SK-N-SH (cell line): ENCODE data around the gene ANKS6. TPM values are rescaled to one million over a fixed set of nuclear protein-coding genes. Genes with fewer than 3 reads are reported as not detected.

Experiments used
- CTCF ChIA-PET: fragments of 300-600, 350-600 bp; formaldehyde crosslinking; extraction: SDS; loops from one replicate; lab custom pipeline; 2021; lab: Yijun Ruan, JAX
- POLR2A ChIA-PET: fragments of 350-600 bp; sonication (Branson Sonifier 250); formaldehyde crosslinking; extraction: SDS; loops from one replicate; lab custom pipeline; 2020; ENCODE audit warnings: antibody characterized with exemption, inconsistent platforms; lab: Yijun Ruan, JAX
- DNase-seq: peaks from one replicate; pipeline ENCODE4 v3.0.0; 2012
- H2AFZ ChIP-seq: fragments of 200-600 bp; sonication (generic); 2 replicates; pipeline ENCODE4 v1.8.1; 2016; ENCODE audit warnings: antibody characterized with exemption, mild to moderate bottlenecking, low read depth
- H3F3A ChIP-seq: fragments of 200-600 bp; sonication (generic); replicated peaks from 2 replicates; pipeline ENCODE3; 2016; ENCODE audit warnings: antibody characterized with exemption, mild to moderate bottlenecking; ENCODE audit not compliant: insufficient read depth
- H3K27ac ChIP-seq, 2 experiments: fragments of 200-500 bp in 1 of 2; fragments of 200-600 bp in 1 of 2; sonication (Bioruptor generic) in 1 of 2; sonication (generic), shearing (Covaris generic) in 1 of 2; 2 replicates each; pipeline versions ENCODE4 v1.5.1 to v1.6.1; 2014 to 2016; ENCODE audit warnings: low read depth in 2 of 2, inconsistent platforms in 1 of 2, low read length in 1 of 2, mild to moderate bottlenecking in 1 of 2, mixed read lengths in 1 of 2
- H3K27me3 ChIP-seq: fragments of 200-600 bp; sonication (generic), shearing (Covaris generic); 2 replicates; pipeline ENCODE4 v1.6.1; 2016; ENCODE audit warnings: mixed run types; ENCODE audit not compliant: insufficient read depth
- H3K36me3 ChIP-seq, 2 experiments: fragments of 200-500 bp in 1 of 2; fragments of 200-600 bp in 1 of 2; sonication (Bioruptor generic) in 1 of 2; sonication (generic) in 1 of 2; replicated peaks in 1 of 2; 2 replicates each; pipeline versions ENCODE3 to v1.5.1; 2014 to 2016; ENCODE audit warnings: low read length in 1 of 2, mild to moderate bottlenecking in 1 of 2; ENCODE audit not compliant: insufficient read depth in 2 of 2, control insufficient read depth in 1 of 2
- H3K4me1 ChIP-seq, 2 experiments: fragments of 200-500 bp in 1 of 2; fragments of 200-600 bp in 1 of 2; sonication (Bioruptor generic) in 1 of 2; sonication (generic), shearing (Covaris generic) in 1 of 2; 2 replicates each; pipeline versions ENCODE4 v1.5.1 to v1.6.1; 2014 to 2016; ENCODE audit warnings: low read depth in 1 of 2, low read length in 1 of 2, mixed run types in 1 of 2; ENCODE audit not compliant: insufficient read depth in 2 of 2, control insufficient read depth in 1 of 2
- H3K4me2 ChIP-seq: fragments of 200-600 bp; sonication (generic), shearing (Covaris generic); 2 replicates; pipeline ENCODE4 v1.6.1; 2017; ENCODE audit warnings: mixed run types
- H3K4me3 ChIP-seq, 2 experiments: fragments of 200-500 bp in 1 of 2; fragments of 200-600 bp in 1 of 2; sonication (Bioruptor generic) in 1 of 2; sonication (generic), shearing (Covaris generic) in 1 of 2; 2 replicates each; pipeline versions ENCODE4 v1.5.1 to v1.8.1; 2014 to 2016; ENCODE audit warnings: low read depth in 2 of 2, inconsistent platforms in 1 of 2, low read length in 1 of 2, mild to moderate bottlenecking in 1 of 2, mixed read lengths in 1 of 2, moderate library complexity in 1 of 2
- H3K79me2 ChIP-seq: fragments of 200-600 bp; sonication (generic); 2 replicates; pipeline ENCODE4 v1.8.1; 2017; ENCODE audit warnings: mild to moderate bottlenecking; ENCODE audit not compliant: insufficient read depth
- H3K9ac ChIP-seq: fragments of 200-600 bp; sonication (generic); 2 replicates; pipeline ENCODE4 v1.6.1; 2017; ENCODE audit warnings: mixed run types
- H3K9me2 ChIP-seq: fragments of 200-600 bp; sonication (generic); 2 replicates; pipeline ENCODE4 v1.6.1; 2017; ENCODE audit warnings: mixed run types
- H3K9me3 ChIP-seq: fragments of 200-600 bp; sonication (generic); 2 replicates; pipeline ENCODE4 v1.6.1; 2017; ENCODE audit warnings: mixed run types, mild to moderate bottlenecking, moderate library complexity
- H4K20me1 ChIP-seq: fragments of 200-600 bp; sonication (generic); 2 replicates; pipeline ENCODE4 v1.6.1; 2017; ENCODE audit warnings: mild to moderate bottlenecking, mixed run types; ENCODE audit not compliant: insufficient read depth
- CHD2 ChIP-seq: fragments of 150-350 bp; IDR thresholded peaks from 2 replicates; pipeline ENCODE4 v1.6.1; 2018; ENCODE audit warnings: low read length; ENCODE audit not compliant: partially characterized antibody
- EP300 ChIP-seq, 2 experiments: IDR thresholded peaks; 2 replicates each; pipeline versions ENCODE4 v1.4.0 to v1.6.1; 2012; ENCODE audit warnings: borderline replicate concordance in 1 of 2, low read depth in 1 of 2, low read length in 1 of 2
- EZH2phosphoT487 ChIP-seq: fragments of 200-600 bp; sonication (generic); IDR thresholded peaks from 2 replicates; pipeline ENCODE4 v1.6.1; 2017; ENCODE audit warnings: low read depth, mixed run types, mild to moderate bottlenecking, antibody characterized with exemption, moderate library complexity, borderline replicate concordance
- GABPA ChIP-seq: IDR thresholded peaks from 2 replicates; pipeline ENCODE4 v1.4.0; 2012; ENCODE audit warnings: low read depth, mild to moderate bottlenecking
- PBX3 ChIP-seq: IDR thresholded peaks from 2 replicates; pipeline ENCODE4; 2012
- RAD21 ChIP-seq: IDR thresholded peaks from 2 replicates; pipeline ENCODE4 v1.6.1; 2012; ENCODE audit warnings: mild to moderate bottlenecking, low read length
- RCOR1 ChIP-seq: fragments of 150-350 bp; IDR thresholded peaks from 2 replicates; pipeline ENCODE4 v1.6.1; 2017; ENCODE audit warnings: antibody characterized with exemption, low read length
- RFX5 ChIP-seq: IDR thresholded peaks from 2 replicates; pipeline ENCODE4 v1.6.1; 2012; ENCODE audit warnings: mild to moderate bottlenecking, improper control_type of control experiment, low read length
- RXRA ChIP-seq: IDR thresholded peaks from 2 replicates; pipeline ENCODE4 v1.4.0; 2012; ENCODE audit warnings: low read depth, mild to moderate bottlenecking, borderline replicate concordance
- SMC3 ChIP-seq: IDR thresholded peaks from 2 replicates; pipeline ENCODE4 v1.6.1; 2012; ENCODE audit warnings: low read depth, low read length, improper control_type of control experiment
- TEAD4 ChIP-seq: IDR thresholded peaks from 2 replicates; pipeline ENCODE4 v1.4.0; 2012; ENCODE audit warnings: mild to moderate bottlenecking, borderline replicate concordance; ENCODE audit not compliant: insufficient read depth
- WGBS: methylation state at CpG from one replicate; pipeline ENCODE4 v1.1.6; 2017; ENCODE audit warnings: low lambda C conversion rate; 5-methylcytosine and 5-hydroxymethylcytosine counted together
- polyA plus RNA-seq, 3 experiments: library from polyadenylated mRNA; depleted of rRNA; stranded (reverse); fragments of >200 nt; gene quantifications; 2 replicates each; pipeline ENCODE4 v1.2.3, GENCODE V29; 2012

ANKS6 gene
- polyA plus RNA-seq, 1 of the 3 experiments (the other 2 are of a cell fraction): 29.3 TPM

GRCh38 chr9:98772364-98773155, 23.8 kb downstream of the ANKS6 start:
- POLR2A ChIA-PET: no interaction called here
- TF ChIP-seq RAD21 (no peak), RCOR1 (no peak), EP300 (IDR thresholded peaks at IDR 0.05; ENCODE audit: borderline replicate concordance in 1 of 2, low read depth in 1 of 2, low read length in 1 of 2) (no peak)
- TF ChIP-seq, all 33 proteins: peak for 0
- no peaks in the 10 kb centered on the region for H3K27me3 ChIP-seq
- peaks cover 24 to 36% of the 10 kb centered on the region in 2 experiments for H3K36me3 ChIP-seq
- CTCF ChIA-PET: interaction anchor here (3.8 to 12.1 kb wide), 2 partner anchors 24 to 457 kb away, joined by 34 to 198 read pairs; no protein-coding TSS in a partner anchor
- H3K27ac ChIP-seq: no peak overlapping the region
- H3K79me2 ChIP-seq: no peaks in the 10 kb centered on the region
- no peak for DNase-seq
- H3K9me2 ChIP-seq: no peaks in the 10 kb centered on the region
- H3K4me1 ChIP-seq: no peaks in the 10 kb centered on the region
- no peaks in the 10 kb centered on the region for H3F3A ChIP-seq
- WGBS: 91% methylated on average over 13 of the region's 13 CpGs
- H2AFZ ChIP-seq: no peak overlapping the region
- no peak overlapping the region for H3K9ac ChIP-seq
- H4K20me1 ChIP-seq: no peaks in the 10 kb centered on the region
- H3K9me3 ChIP-seq: no peaks in the 10 kb centered on the region
- no peak overlapping the region for H3K4me3 ChIP-seq
- no peak overlapping the region for H3K4me2 ChIP-seq

DNA sequence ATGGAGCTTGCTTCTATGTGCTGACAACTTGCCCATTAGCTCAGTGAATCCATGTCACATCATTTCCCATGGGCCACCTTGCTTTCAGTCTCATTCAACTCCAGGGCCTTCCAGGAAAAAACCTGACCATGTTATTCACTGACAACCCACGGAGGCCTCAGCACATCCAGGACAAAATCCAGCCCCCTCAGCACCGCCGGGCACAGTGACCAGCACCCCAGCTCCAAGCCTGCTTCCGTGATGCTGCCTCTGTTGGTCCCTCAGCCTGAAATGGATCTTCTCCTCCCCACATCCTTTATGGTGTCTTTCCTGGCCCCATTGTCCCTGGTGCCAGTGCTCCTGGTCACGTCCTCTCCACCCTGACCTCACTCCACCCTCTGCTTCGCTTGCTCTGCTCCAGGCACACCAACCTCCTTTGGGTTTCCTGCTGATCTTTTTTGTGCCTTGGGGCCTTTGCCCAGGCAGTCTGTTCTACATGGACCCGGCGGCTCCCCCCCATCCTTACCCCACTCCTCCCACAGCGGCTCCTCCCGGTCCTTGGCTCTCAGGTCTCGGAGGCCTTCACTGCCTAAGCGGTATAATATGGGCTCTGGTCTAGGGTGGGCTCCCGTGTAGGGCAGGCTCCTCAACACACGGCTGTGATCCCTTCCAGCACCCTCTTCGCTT, 25.0 kb downstream of the ANKS6 start:
- Histone ChIP-seq H3K4me1 (no peaks in the 10 kb centered on the region), H3K79me2 (no peaks in the 10 kb centered on the region), H3K9me2 (no peaks in the 10 kb centered on the region), H3F3A (no peaks in the 10 kb centered on the region), H3K36me3 (peaks cover 18 to 43% of the 10 kb centered on the region in 2 experiments), H3K27me3 (no peaks in the 10 kb centered on the region), H3K4me2 (no peak overlapping the region), H3K27ac (no peak overlapping the region), H3K9me3 (no peaks in the 10 kb centered on the region), H3K4me3 (no peak overlapping the region), H4K20me1 (no peaks in the 10 kb centered on the region), H3K9ac (no peak overlapping the region), H2AFZ (no peak overlapping the region)
- CTCF ChIA-PET: interaction anchor here (12.1 kb wide), 1 partner anchor 455 kb away, joined by 198 read pairs; no protein-coding TSS in a partner anchor
- POLR2A ChIA-PET: no interaction called here
- DNase-seq: no peak
- no peak for TF ChIP-seq RXRA
- TF ChIP-seq RFX5: no peak
- no peak for TF ChIP-seq SMC3
- TF ChIP-seq PBX3: no peak
- no peak for TF ChIP-seq EZH2phosphoT487
- TF ChIP-seq TEAD4: no peak
- TF ChIP-seq CHD2: no peak
- no peak for TF ChIP-seq GABPA
- 90% methylated on average over 15 of the region's 15 CpGs for WGBS
